GM19372 (cell line): ENCODE measurements around the gene TAB2.

Experiments used
- ATAC-seq: cut with Tn5 transposase; IDR thresholded peaks from one replicate; pipeline ENCODE4 v1.9.1; 2021; ENCODE audit warnings: mild to moderate bottlenecking, low read depth, moderate library complexity; ENCODE audit not compliant: unreplicated experiment

The TAB2 gene

DNA sequence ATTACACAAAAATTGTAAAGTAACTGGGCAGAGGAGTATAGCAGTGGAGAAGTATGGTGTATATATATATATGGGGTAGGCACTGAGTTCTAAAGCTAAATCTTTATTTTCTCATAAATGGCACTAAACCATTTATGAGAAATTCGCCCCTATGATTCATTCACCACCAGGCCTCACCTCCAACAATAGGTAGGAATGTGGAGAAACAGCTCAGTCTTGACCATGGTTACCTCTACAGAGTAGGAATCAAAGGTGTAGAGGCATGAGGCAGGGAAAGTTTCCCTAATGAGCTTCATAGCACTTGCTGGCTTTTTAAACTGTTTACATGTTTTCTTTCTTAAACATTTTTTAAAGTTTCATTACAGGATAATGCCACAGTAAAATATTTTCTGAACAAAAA is 45.6 kb downstream of the TAB2 start:
- ATAC-seq: no peak

DNA sequence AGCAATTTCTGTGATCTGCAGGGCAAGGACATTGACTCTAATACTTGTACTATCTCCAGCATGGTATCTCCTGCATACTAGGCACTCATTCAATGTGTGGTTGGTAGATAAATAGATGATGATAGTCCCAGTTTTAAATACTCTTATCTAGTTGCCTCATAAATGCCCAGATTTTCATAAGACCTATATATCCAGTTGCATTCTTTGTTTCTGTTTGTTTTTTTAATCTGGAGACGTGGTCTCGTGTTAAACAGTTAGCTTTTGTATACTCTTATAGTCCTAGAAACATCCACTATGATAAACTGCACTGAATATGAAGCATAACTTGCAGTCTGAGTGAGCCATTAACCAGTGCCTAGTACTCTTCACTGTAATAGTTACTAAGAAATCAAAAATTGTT is 47.0 kb downstream of the TAB2 start:
- ATAC-seq: no peak

DNA sequence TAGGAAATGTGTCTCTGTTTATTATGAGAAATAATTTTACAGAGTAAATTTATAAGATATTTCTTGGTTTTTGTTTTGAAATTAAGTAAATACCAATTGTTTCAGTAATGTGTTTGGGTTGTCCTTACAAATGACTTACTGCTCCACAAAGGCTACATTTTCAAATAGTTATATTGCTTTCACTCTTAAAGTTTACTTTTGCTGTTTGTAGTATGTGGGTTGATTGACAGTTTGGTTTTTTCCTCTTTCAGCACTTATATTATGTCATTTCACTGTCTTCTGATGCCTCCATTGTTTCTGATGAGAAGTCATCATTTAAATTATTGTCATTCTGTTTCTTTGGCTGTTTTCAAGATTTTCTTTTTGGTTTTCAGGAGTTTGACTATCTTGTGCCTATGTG is 47.7 kb downstream of the TAB2 start:
- no peak for ATAC-seq

DNA sequence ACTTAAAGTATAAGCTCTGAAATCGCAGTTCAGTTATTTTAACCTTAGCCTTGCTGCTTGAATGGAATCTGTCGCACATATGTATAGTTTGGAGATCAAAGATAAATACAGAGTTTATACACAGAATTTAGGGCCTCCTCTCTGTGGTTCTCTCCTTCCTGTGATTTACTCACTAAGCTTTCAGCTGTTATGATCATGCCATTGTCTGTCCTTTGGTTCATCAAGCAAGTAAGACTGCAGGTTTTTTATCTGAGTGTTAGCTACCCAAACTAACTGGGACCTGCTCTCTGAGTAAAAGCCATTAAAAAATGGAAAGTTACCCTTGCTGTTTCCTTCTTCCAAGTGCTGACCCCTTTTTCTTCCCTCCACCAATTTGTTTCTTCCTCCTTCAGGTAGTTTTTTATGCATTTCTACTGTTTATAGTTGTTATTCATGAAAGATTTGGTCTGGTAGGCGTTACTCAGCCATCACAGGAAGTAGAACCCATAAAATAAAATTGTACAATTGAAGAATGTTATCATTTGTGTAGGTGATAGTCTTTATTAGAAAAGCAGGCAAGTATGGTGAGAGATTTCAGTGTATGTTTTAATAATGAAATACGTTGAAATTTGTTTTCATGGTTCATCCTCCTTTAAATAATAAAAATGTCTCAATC is 48.9 kb downstream of the TAB2 start:
- ATAC-seq: no peak

DNA sequence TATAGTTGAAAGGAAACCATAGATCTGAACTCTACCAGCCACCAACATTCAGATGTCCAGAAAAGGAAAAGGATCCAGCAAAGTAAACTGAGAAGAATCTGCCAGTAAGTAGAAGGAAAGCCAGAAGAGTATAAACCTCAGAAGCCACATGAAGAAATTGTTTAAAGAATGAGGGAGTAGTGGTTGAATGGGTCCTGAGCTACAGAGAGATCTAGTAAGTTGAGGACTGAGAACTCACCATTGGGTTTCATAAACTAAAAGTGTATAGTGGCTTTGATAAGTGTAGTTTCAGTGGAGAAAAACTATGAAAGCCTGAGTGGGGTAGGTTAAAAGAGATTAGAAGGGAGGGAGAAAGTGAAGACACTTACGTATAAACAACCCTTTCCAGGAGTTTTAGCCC is 50.6 kb downstream of the TAB2 start:
- peak; percentile 59 for ATAC-seq

DNA sequence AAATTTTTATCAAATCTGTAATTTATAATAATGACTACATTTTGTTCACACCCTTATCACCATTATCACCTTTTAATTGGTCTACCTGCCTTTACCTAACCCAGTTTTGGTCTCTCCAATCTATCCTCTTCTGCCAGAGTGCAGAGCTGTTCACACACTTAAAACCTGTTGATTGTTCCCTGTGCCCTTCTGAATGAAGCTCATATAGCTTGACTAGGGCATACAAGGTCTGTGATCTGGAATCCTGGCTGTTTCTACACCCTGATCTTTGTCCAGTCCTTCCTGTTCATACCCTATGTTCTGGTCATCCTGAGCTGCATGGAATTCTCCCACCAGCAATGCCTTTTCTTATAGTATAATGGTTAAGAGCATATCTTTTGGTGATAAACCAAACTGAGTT is 53.6 kb downstream of the TAB2 start:
- ATAC-seq: no peak

DNA sequence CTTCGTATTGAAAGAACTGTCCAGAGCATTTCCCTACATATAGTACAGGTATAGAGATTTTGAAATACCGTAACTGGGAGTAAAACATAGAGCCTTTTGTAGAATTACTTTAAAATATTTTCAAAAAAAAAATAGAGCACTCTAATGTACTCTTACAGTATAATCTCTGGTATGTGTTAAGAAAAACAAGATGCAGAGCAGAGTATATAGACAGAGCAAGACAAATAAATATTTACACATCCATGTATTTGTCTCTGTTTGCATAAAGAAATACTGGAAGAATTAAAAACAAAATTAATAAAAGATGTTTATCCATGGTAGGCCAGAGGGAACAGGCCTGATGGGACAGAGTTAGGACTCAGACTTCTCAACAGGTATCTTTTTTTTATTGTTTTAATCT is 54.5 kb downstream of the TAB2 start:
- ATAC-seq: no peak

DNA sequence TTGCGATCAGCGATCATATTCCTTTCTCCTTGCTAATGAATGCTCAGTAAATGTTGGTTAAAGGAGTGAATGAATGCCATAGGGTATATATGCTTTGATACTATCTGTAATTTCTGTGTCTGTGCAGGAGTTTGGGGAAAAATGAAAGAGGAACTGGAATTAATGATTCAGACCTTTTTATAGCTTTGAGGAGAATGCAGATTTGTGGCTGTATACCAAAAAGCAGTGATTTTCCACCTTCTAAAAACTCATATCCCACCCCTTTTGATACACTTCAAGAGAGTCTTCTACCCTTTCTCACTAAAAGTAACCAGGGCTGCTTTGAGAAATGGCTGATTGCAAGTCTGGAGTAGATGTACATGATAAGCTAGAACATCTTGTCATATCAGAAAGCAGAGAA is 56.0 kb downstream of the TAB2 start:
- no peak for ATAC-seq

DNA sequence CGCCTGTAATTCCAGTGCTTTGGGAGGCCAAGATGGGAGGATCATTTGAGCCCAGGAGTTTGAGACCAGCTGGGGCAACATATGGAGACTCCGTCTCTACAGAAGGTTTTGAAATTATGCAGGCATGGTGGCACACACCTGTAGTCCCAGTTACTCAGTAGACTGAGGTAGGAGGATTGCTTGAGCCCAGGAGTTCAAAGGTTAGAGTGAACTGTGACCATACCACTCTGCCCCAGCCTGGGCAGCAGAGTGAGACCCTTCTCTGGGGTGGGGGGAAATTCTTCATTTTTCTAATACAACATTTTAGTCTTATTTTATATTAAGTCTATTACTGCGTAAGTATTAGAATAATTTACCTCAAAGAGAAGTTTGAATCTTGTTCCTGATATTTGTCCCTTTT is 62.5 kb downstream of the TAB2 start:
- ATAC-seq: no peak

DNA sequence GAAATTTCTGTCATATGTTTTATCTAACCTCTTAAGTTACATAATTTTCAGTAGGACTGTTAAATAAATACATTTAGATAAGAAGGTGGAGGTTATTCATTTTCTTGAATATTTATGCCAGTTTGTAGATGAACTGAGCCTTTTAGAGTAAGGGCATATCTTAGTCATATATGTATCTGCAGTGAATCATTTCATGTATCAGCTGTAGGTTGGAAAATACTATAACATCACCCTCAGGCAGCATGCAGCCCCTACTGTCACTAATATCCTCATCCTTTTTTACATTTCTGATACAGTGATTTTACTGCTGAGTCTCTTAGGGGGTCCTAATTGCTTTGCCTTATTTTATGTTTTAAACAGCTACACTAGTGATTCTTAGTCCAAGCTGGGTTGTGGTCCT is 63.0 kb downstream of the TAB2 start:
- no peak for ATAC-seq

DNA sequence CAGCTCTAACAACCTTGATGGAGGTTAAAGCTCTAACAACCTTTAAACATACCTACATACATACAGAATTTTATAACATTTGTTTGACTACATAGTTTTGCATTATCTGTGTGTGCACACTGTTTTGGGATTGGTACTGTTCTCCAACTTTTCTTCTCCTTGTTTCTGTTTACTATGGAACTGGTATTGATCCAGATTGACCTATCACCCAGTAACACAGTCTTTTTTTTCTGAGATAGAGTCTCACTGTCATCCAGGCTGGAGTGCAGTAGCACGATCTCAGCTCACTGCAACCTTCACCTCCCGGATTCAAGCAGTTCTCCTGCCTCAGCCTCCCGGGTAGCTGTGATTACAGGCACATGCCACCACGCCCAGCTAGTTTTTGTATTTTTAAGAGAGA is 65.9 kb downstream of the TAB2 start:
- ATAC-seq: no peak

DNA sequence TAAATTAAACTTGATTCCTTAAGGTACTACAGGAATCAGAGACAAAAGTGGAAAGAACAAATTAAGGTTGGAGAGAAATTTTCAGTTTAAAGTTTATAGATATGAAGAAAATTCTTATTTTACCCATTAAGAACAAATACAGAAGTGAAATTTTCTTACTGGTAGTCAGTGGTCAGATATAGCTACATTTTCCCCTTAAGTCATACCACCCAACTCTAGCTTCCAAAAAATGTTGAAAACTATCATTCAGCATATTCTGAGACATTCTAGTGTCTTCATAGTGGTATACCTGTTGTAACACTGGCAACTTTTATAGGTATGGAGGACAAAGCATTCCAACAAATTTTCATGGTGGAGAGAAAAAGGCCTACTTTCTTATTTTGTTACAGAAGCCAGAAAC is 67.0 kb downstream of the TAB2 start:
- ATAC-seq: no peak

DNA sequence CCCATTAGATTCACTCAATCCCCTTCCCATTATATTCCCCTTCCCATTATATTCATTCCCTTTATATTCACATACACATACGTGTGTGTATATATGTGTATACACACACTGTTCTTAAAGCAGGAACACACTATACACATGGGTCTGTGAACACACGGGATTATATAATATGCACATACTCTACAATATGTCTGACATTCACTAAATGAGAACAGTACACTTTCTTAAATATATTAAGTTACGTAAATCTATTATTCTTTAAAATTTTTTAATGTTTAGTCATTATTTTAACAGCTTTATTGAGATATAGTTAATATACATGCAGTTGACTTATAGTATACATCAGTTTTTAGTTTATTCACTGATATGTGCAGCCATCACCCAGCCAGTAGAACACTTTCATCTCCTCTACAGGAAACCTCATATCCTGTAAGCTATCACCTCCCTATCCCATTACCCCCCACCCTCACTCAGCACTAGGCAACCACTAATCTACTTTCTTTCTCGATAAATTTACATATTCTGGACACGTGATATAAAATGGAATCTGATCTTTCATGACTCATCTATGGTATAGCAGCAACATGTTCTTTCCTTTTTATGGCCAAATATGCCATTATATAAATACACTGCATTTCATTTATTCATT is 68.6 kb downstream of the TAB2 start:
- no peak for ATAC-seq

DNA sequence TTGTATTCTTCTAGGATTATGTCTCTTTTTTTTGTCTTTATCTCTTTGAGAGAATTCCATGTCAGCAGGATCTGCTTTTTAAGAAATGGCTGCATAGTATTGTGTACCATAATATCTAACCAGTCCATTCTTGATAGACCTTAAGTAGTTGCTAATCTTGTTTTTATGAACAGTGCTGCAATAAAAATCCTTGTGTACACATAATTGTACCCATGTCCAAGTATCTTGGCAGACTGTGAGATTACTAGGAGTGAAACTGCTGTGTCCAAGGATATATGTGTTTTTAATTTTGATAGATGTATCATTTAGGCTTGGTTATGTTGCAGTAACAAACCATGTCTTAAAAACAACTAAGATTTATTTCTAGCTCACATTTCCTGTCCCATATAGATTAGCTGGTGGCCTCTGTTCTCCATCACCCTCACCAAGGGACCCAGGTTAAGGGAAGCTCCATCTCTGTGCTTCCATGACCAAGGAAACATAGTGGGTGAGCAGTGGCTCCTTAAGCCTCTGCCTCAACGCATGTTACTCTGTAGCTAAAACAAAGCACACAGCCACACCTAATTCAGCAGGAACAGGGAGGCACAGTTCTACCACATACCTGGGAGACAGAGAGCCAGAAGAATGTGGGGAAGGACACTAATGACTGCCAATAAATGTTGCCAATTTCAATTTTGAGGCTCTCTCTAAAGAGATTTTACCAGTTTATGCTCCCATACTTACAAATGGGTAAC is 70.4 kb downstream of the TAB2 start:
- ATAC-seq: no peak

DNA sequence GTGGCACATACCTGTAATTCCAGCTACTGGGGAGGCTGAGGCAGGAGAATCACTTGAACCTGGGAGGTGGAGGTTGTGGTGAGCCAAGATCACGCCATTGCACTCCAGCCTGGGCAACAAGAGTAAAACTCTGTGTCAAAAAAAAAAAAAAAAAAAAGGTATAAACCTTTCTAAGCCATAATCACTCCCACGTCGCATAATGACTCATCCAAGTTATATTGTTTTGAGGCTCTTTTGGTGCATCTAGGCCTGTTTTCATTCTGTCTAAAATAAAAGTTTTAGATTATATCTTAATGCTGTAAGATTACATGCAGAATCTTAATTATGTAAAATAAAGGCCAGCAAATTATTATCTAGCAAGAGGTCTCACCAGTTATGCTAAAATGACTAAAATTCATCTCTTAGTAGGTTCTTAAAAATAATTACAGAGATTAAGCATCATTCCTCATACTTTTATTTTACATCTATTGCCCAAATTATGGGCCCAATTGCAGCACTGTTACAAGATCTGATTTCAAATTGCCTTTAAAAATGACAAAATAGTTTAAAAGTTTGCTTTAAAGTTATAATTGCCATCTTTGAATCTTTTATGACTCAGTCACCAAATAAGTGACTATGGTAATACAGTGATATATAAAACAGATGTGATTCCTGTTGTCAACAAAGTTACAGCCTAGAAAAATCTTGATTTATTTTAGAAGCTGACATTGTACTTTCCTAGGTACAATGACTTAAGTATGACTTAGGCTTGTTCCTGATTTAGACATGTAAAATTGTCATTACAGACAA is 72.2 kb downstream of the TAB2 start:
- no peak for ATAC-seq

DNA sequence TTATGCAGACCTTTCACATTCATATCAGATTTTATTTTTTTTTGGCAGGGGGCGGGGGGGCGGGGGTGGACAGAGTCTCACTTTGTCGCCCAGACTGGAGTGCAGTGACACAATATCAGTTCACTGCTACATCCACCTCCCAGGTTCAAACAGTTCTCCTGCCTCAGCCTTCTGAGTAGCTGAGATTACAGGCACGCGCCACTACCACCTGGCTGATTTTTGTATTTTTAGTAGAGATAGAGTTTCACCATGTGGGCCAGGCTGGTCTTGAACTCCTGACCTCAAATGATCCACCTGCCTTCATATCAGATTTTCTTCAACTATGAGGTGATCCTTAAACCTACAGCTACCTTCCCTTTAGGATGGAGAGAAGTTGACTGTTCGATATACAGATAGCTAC is 74.6 kb downstream of the TAB2 start:
- no peak for ATAC-seq

DNA sequence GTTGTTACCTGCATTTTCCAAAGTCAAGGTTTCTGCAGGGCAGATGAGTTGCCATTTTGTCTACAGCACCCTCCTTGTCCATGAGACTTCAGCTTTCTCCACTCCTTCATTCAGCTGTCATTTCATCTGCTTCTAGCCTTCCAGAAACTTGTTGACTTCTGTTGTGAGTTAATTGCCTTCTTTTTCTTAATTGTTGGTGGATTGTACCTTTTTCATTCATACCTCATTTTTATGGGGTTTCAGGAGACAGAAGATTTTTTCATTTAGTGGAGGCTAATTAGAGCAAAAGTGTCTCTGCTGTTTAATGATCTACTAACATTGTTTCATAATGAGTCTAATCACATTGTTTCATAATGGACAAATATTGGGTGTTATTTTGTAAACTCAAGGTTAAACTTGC is 75.0 kb downstream of the TAB2 start:
- no peak for ATAC-seq

DNA sequence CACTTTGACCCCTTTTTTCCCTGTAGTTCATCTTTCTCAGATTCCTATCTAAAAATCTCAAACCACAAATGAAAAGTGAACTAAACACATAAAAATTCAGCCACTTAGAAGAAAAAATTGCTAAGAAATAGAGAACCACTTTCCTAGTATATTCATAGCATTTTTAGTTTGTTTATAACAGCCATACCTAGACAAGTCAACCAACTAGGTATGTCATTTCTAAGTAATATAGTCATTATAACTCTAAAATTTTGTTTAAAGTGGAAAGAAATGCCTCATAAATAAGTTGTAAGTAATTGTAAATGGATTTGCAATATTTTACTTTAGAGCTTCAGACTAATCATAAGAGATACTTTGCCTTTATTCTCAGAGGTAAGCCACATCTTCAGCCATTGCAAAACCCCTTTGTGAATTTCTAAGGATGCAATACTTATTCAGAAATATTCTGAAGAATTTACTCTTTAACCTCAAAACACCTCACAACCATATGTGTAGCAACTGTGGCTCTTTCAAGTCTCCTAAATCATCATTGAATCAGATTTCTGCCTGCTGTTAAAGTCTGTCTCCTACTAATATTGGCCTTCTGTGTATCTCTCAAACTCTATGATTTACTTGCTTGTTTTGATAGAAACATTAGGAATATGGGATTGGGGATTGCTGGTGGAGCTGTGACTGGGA is 75.6 kb downstream of the TAB2 start:
- ATAC-seq: no peak

DNA sequence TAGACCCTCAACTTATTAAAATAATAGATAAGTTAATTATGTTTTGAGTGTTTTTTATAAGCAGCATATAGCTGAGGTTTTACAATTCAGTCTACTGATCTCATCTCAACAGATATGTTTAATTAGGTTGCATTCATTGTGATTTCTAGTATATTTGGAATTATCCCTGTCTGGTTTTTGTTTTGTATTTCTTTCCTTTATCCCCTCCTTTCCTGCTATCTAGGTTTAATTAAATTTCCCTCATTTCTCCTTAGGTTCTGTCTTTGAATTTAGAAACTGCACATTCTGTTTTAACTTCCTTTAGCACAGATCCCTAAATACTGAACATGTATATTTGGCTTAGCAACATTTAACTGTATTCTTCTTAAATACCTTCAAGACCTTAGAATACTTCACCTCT is 77.7 kb downstream of the TAB2 start:
- no peak for ATAC-seq

DNA sequence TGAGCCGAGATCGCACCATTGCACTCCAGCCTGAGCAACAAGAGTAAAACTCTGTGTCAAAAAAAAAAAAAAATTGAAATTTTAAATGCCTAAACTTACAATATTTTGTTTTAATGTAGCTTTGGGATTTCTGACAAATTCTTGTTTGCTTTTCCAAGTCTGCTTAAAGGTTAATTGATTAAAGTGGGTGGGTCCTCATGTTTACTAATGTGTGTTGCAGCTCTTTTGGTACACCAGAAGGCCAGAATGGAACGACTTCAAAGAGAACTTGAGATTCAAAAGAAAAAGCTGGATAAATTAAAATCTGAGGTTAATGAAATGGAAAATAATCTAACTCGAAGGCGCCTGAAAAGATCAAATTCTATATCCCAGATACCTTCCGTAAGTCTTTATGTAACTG is 79.9 kb downstream of the TAB2 start:
- no peak for ATAC-seq

DNA sequence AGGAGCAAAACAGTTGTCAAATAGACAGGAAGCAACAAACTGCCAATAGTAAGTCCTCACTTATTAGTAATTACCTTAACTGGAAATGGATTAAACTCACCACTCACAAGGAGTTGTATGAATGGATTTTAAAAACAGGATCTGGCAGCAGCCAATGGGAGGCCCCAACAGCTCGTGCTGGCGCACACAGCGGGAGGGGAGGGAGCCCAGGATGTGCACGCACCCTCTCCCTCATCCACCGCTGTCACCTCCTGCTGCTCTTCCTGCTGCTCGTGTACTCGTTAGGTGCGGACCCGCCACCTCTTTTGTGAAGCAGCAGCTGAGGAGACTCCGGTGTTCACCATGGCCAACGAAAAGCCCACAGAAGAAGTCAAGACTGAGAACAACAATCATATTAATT is 82.5 kb downstream of the TAB2 start, which contains the start of gene SUMO4:
SUMO4 (plus strand) TSS at position 213 of the 400 bp plus-strand sequence; CDS start at position 343, 130 bp downstream.
- no peak for ATAC-seq
